Tibial nerve (tissue), 4 donors: Measurements from ENCODE around the gene JARID2. TPM values are rescaled to one million over a fixed set of nuclear protein-coding genes. Genes with fewer than 3 reads are reported as not detected.

Experiments
- DNase-seq, 2 donors: peaks; one replicate each; pipeline ENCODE4 v3.0.0-alpha.2; 2019; ENCODE audit warnings: low spot score in 2 of 2
- H3K27ac ChIP-seq, 4 donors: fragments of 200-600 bp; sonication (generic) in 3 of 4; one replicate each; pipeline ENCODE4 v1.5.1; 2017 to 2019; ENCODE audit warnings: mild to moderate bottlenecking in 1 of 4
- H3K27me3 ChIP-seq, 2 donors: fragments of 200-600 bp; sonication (generic) in 1 of 2; one replicate each; pipeline versions ENCODE4 v1.5.1 to v1.6.0; 2017 to 2019
- H3K36me3 ChIP-seq, 3 donors: fragments of 200-600 bp; sonication (generic); one replicate each; pipeline ENCODE4 v1.5.1; 2018 to 2019
- H3K4me1 ChIP-seq, 4 donors: fragments of 200-600 bp; sonication (generic) in 3 of 4; one replicate each; pipeline ENCODE4 v1.5.1; 2017 to 2019
- H3K4me3 ChIP-seq, 4 donors: fragments of 200-600 bp; sonication (generic) in 3 of 4; one replicate each; pipeline ENCODE4 v1.5.1; 2017 to 2019; ENCODE audit warnings: mild to moderate bottlenecking in 1 of 4, moderate library complexity in 1 of 4
- H3K9me3 ChIP-seq, 4 donors: fragments of 200-600 bp; sonication (generic) in 3 of 4; one replicate each; pipeline ENCODE4 v1.5.1; 2017 to 2019
- EP300 ChIP-seq, 2 donors: sonication (generic); formaldehyde crosslinking; IDR thresholded peaks; one replicate each; pipeline ENCODE4 v1.6.1; 2017; ENCODE audit warnings: antibody characterized with exemption in 2 of 2, mild to moderate bottlenecking in 1 of 2
- POLR2A ChIP-seq, 2 donors: fragments of 450-650 bp; IDR thresholded peaks; one replicate each; pipeline ENCODE4 v1.6.1; 2017; ENCODE audit warnings: antibody characterized with exemption in 2 of 2, mild to moderate bottlenecking in 2 of 2, moderate library complexity in 2 of 2
- WGBS, 2 donors: methylation state at CpG; one replicate each; pipeline ENCODE4 v1.1.5; 2018; 5-methylcytosine and 5-hydroxymethylcytosine counted together
- total RNA-seq, 4 donors: library from RNA; depleted of rRNA; stranded (reverse); fragments of >200 nt; gene quantifications; one replicate each; pipeline ENCODE4 v1.1.0, GENCODE V29; 2016
- TF ChIP-seq, protein P1 (sequence below), 5 experiments: fragments of 200-600 bp in 3 of 5; fragments of 450-650 bp in 2 of 5; sonication (generic) in 3 of 5; IDR thresholded peaks; one replicate each; pipeline ENCODE4 v1.5.1; 2016 to 2019; ENCODE audit warnings: antibody characterized with exemption in 5 of 5, mild to moderate bottlenecking in 3 of 5, moderate library complexity in 2 of 5

JARID2 gene
- total RNA-seq, 4 donors from 2014 or later = 9.0 to 26.1 (median 9.8) TPM

DNA sequence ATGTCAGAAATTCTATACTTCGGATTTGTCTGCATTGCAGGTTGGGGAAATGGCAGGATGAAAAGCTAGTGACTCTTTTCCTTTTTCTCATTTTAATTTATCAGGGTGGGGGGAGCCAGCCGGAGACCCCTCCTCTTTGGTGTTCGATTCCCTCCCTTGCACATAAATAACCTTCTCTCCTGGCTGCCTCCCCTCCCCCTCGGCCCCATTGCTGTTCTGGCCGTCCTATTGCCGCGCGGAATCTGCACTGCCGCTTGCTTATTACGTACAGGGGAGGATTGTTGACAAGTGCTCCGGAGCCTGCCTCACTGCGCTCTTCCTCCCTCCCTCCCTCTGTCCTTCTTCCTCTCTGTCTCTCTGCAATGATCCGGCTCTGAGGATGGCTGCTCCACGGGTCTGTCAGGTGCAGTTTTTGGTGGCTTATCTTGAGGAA, 154.7 kb downstream of the JARID2 start:
- Histone ChIP-seq H3K27me3 (no peaks in the 10 kb centered on the region), H3K4me3 (peak overlapping the region in 3 of 4 donors; percentile 19 to 41 (median 32)), H3K9me3 (no peaks in the 10 kb centered on the region), H3K36me3 (no peaks in the 10 kb centered on the region), H3K27ac (peak overlapping the region; percentile 29 to 84 (median 68)), H3K4me1 (peaks cover 0 to 74% (median 26%) of the 10 kb centered on the region in 4 donors)
- peak; percentile 26 to 43 for DNase-seq
- 11 to 12% methylated on average over 14 of the region's 14 CpGs for WGBS, 2 donors
- TF ChIP-seq POLR2A (IDR thresholded peaks at IDR 0.05) (no peak), EP300 (IDR thresholded peaks at IDR 0.05) (peak in 1 of 2 donors; percentile 43)

DNA sequence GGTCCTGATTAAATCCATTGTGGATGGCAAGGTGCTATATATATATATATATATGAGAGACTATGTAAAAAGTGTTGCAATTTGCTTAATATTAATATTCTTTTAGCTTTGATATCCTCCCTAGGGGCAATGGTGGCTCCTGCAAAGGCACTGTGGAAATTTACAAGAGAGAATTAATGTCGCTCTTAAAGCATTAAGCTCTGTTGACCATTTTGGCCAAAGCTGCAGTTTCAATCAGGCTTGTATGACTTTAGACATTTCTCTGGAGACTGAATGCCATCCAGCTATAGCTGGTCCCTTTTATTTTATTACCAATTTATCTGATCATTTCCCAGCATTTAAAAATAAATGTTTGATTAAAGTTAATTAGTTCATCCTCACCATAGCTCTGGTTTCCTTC, 155.3 kb downstream of the JARID2 start:
- peak overlapping the region in 1 of 4 donors; percentile 41 for H3K4me3 ChIP-seq

DNA sequence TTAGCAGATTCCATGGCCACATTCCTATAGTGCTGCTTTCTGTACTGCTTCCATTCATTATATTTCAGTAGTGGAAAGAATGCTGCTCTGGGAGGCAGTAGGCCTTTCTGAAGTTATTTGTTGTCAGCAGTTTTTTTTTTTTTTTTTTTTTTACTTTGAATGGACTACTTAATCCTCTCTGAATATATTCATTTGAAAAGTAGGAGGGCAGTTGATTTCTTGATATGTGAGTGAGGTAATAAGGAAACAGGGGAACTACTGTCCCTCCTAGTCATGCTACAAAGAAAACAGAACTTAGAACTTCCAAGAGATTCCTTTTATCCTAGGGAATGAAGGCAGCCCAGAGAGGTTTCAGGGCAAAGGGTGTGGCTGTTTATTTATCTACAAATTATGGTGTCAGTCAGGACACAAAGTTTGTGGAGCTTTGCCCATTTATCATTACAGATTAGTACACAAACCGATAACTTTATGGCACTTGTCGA, 155.9 kb downstream of the JARID2 start:
- Histone ChIP-seq H3K4me3 (no peak overlapping the region), H3K9me3 (no peaks in the 10 kb centered on the region), H3K4me1 (peaks cover 0 to 83% (median 26%) of the 10 kb centered on the region in 4 donors), H3K27ac (peak overlapping the region; percentile 60 to 84 (median 70)), H3K36me3 (no peaks in the 10 kb centered on the region), H3K27me3 (no peaks in the 10 kb centered on the region)
- WGBS, 2 donors = 52 to 68% methylated on average over 2 of the region's 2 CpGs
- DNase-seq = no peak
- TF ChIP-seq EP300 (IDR thresholded peaks at IDR 0.05) (no peak), POLR2A (IDR thresholded peaks at IDR 0.05) (no peak)
- TF ChIP-seq, protein P1, sequence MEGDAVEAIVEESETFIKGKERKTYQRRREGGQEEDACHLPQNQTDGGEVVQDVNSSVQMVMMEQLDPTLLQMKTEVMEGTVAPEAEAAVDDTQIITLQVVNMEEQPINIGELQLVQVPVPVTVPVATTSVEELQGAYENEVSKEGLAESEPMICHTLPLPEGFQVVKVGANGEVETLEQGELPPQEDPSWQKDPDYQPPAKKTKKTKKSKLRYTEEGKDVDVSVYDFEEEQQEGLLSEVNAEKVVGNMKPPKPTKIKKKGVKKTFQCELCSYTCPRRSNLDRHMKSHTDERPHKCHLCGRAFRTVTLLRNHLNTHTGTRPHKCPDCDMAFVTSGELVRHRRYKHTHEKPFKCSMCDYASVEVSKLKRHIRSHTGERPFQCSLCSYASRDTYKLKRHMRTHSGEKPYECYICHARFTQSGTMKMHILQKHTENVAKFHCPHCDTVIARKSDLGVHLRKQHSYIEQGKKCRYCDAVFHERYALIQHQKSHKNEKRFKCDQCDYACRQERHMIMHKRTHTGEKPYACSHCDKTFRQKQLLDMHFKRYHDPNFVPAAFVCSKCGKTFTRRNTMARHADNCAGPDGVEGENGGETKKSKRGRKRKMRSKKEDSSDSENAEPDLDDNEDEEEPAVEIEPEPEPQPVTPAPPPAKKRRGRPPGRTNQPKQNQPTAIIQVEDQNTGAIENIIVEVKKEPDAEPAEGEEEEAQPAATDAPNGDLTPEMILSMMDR (IDR thresholded peaks at IDR 0.05) = no peak

More for the DNA sequence above, 155.3 kb downstream of the JARID2 start:
- WGBS, 2 donors = 71 to 87% methylated on average over 1 of the region's 1 CpG
- no peaks in the 10 kb centered on the region for H3K9me3 ChIP-seq
- peaks cover 0 to 79% (median 26%) of the 10 kb centered on the region in 4 donors for H3K4me1 ChIP-seq
- no peaks in the 10 kb centered on the region for H3K27me3 ChIP-seq
- no peak for DNase-seq
- H3K36me3 ChIP-seq = no peaks in the 10 kb centered on the region
- H3K27ac ChIP-seq = peak overlapping the region; percentile 29 to 84 (median 68)
- TF ChIP-seq EP300 (IDR thresholded peaks at IDR 0.05) (no peak), POLR2A (IDR thresholded peaks at IDR 0.05) (no peak)

DNA sequence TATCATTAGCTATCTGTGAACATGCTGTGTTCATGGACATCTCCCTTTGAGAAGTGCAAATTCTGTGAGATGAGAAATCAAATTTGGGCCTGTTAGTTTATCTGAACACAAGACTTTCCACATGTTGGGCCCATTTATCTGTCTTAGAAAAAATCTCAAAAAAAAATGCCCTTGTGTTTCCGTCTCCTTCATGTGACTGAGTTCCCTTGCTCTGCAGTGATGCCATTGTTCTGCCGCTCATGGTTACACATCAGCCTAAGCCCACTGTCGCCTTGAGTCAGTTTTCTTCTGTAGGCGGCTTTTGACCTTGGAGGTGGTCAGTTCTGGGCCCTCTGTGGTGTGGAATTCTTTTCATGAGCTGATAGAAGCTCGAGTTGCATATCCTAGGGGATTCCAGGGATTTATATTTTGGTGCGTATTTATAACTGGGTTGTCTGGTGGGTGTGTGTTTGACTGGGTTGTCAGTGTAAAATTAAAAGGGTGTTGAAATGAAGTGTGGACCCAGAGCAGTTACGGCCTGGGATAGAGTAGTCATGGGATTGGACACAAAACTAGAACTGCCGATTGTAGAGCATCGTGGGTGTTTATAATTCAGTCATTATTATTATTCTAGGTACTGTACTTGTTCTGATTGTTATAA, 156.7 kb downstream of the JARID2 start:
- Histone ChIP-seq H3K4me1 (peaks cover 0 to 83% (median 26%) of the 10 kb centered on the region in 4 donors), H3K9me3 (no peaks in the 10 kb centered on the region), H3K27ac (peak overlapping the region; percentile 3 to 84 (median 70)), H3K4me3 (no peak overlapping the region), H3K27me3 (no peaks in the 10 kb centered on the region), H3K36me3 (no peaks in the 10 kb centered on the region)
- DNase-seq = no peak
- 45 to 54% methylated on average over 9 of the region's 9 CpGs for WGBS, 2 donors
- TF ChIP-seq, protein P1 (IDR thresholded peaks at IDR 0.05) = no peak
- TF ChIP-seq POLR2A (IDR thresholded peaks at IDR 0.05) (no peak), EP300 (IDR thresholded peaks at IDR 0.05) (no peak)

DNA sequence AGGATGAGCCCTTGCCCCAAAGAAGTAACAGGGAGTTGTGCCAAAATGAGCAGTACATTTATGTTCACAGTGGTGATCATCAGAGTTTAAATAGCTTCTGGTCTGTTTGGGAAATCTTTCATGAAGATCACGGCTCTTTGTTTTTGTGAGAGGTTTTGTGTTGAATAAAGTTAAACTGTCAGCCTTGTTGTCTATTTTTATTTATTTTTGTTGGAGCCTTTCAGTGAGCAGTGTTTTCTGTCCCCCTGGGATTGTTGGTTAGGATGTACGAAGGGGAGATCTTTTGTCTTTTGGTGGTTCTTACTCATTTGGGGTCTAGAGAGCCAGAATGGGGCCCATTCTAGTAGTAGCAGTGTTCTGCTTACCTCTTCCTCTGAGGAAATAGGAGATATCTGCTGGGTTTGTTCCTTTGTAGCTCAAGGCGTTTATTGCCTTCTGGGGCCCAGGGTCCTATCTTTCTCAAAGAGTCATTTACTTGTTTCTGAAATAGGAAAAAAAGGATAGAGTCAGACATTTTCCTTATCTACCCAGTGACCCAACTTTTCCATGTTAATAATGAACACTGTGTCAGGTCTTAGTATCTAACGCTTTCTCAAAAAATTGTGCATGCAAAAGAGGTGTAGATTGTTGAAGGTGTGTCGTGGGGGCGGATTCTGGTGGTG, 157.4 kb downstream of the JARID2 start:
- no peaks in the 10 kb centered on the region for H3K27me3 ChIP-seq
- no peak for TF ChIP-seq EP300 (IDR thresholded peaks at IDR 0.05)
- TF ChIP-seq, protein P1 (IDR thresholded peaks at IDR 0.05) = no peak
- TF ChIP-seq POLR2A (IDR thresholded peaks at IDR 0.05) = no peak
- DNase-seq = no peak
- H3K27ac ChIP-seq = peak overlapping the region; percentile 3 to 84 (median 70)
- no peaks in the 10 kb centered on the region for H3K9me3 ChIP-seq
- no peak overlapping the region for H3K4me3 ChIP-seq
- H3K36me3 ChIP-seq = no peaks in the 10 kb centered on the region
- WGBS, 2 donors = 74 to 77% methylated on average over 6 of the region's 6 CpGs
- H3K4me1 ChIP-seq = peaks cover 0 to 83% (median 26%) of the 10 kb centered on the region in 4 donors

DNA sequence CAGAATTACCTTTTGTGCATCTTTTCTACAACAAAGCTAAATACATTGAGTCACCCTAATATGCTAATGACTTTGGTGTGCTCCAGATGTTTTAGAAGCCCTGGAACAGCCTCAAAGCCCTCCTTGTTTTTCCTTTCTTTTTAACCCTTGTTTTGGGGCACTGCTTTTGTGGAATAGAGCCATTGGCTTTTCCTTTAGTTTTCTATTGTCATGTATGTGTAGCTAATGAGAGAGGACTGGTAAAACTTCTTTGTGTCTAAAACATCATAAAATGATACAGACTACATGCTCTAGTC, 158.8 kb downstream of the JARID2 start:
- Histone ChIP-seq H3K4me1 (peaks cover 0 to 74% (median 24%) of the 10 kb centered on the region in 4 donors), H3K4me3 (no peak overlapping the region), H3K27me3 (no peaks in the 10 kb centered on the region), H3K36me3 (no peaks in the 10 kb centered on the region), H3K27ac (peak overlapping the region in 1 of 4 donors; percentile 84), H3K9me3 (no peaks in the 10 kb centered on the region)
- no peak for TF ChIP-seq EP300 (IDR thresholded peaks at IDR 0.05)
- TF ChIP-seq POLR2A (IDR thresholded peaks at IDR 0.05) = no peak
- TF ChIP-seq, protein P1 (IDR thresholded peaks at IDR 0.05) = no peak
- DNase-seq = no peak
